ENCODE measurements around the gene HTT. TPM values are rescaled to one million over a fixed set of nuclear protein-coding genes. Genes with fewer than 3 reads are reported as not detected.

The HTT gene
- total RNA-seq, 1 donor from 2014 or later = 242 TPM

GRCh38 chr4:3192188-3192587 lies 117.7 kb downstream of the HTT start:
- Mint-ChIP-seq H3K9me3 (no peaks in the 10 kb centered on the region), H3K27me3 (no peaks in the 10 kb centered on the region), H3K36me3 (ENCODE audit: low read depth) (peaks cover 84% of the 10 kb centered on the region), H3K27ac (no peak overlapping the region), H3K4me1 (no peaks in the 10 kb centered on the region), H3K4me3 (no peak overlapping the region)
- DNase-seq (no peak), ATAC-seq (ENCODE audit: low read depth) (no peak)
- no peak for TF ChIP-seq CTCF (IDR thresholded peaks at IDR 0.05)
- ChIA-PET POLR2A (no interaction called here), CTCF (no interaction called here)
- intact Hi-C loops (cut with micrococcal nuclease) = no loop called here

GRCh38 chr4:3192827-3193226 lies 118.3 kb downstream of the HTT start:
- no peak for DNase-seq
- ChIA-PET POLR2A (no interaction called here), CTCF (no interaction called here)
- H3K4me1 Mint-ChIP-seq = no peaks in the 10 kb centered on the region
- H3K9me3 Mint-ChIP-seq = no peaks in the 10 kb centered on the region
- intact Hi-C loops (cut with micrococcal nuclease) = no loop called here
- H3K27me3 Mint-ChIP-seq = no peaks in the 10 kb centered on the region
- no peak overlapping the region for H3K4me3 Mint-ChIP-seq
- TF ChIP-seq CTCF (IDR thresholded peaks at IDR 0.05) = no peak
- H3K27ac Mint-ChIP-seq = no peak overlapping the region
- ATAC-seq (ENCODE audit: low read depth) = no peak
- peaks cover 84% of the 10 kb centered on the region for H3K36me3 Mint-ChIP-seq (ENCODE audit: low read depth)

DNA sequence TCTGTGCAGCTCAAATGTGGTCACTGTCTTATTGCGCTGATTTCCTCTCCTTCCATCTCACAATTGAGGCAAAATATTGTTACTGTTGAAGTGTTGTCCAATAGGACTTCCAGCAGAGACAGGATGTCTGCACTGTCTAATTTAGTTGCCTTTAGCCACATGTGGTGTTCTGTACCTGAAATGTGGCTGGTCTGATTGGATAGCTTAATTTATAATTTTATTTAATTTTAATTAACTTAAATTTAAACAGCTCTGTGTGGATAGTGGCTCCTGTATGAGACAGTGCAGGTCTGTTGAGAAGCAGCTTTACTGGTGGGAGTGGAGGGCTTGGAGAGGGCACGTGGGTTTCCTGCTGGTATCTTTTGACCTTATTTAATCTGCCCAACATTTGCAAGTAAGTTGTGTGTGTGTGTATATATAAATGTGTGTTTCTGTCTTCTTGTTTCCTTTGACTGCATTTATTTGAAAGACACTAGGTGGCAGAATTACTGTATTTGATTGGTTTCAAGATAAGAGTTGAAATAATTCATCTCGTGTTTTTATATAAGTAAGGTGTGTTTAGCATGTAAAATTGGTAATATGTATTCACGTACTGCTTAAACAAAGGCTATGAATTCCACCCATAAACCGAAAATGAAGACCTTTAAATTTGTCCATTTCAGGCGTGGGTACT lies 119.2 kb downstream of the HTT start:
- no peaks in the 10 kb centered on the region for H3K4me1 Mint-ChIP-seq
- H3K27ac Mint-ChIP-seq = no peak overlapping the region
- no peaks in the 10 kb centered on the region for H3K9me3 Mint-ChIP-seq
- TF ChIP-seq CTCF (IDR thresholded peaks at IDR 0.05) = no peak
- POLR2A ChIA-PET = no interaction called here
- peaks cover 84% of the 10 kb centered on the region for H3K36me3 Mint-ChIP-seq (ENCODE audit: low read depth)
- no peaks in the 10 kb centered on the region for H3K27me3 Mint-ChIP-seq
- DNase-seq (no peak), ATAC-seq (ENCODE audit: low read depth) (no peak)
- CTCF ChIA-PET = interaction anchor here (1.1 to 1.5 kb wide), 3 partner anchors 152 to 287 kb away, joined by 3 to 5 read pairs (median 4); no protein-coding TSS in a partner anchor
- no peak overlapping the region for H3K4me3 Mint-ChIP-seq
- intact Hi-C loops (cut with micrococcal nuclease) = loop anchor here (1.0 kb wide), 1 partner anchor 250 kb away; no protein-coding TSS in a partner anchor

- no peak for DNase-seq
- peaks cover 84% of the 10 kb centered on the region for H3K36me3 Mint-ChIP-seq (ENCODE audit: low read depth)
- CTCF ChIA-PET = no interaction called here
- POLR2A ChIA-PET = no interaction called here
- no peaks in the 10 kb centered on the region for H3K9me3 Mint-ChIP-seq
- ATAC-seq (ENCODE audit: low read depth) = no peak
- TF ChIP-seq CTCF (IDR thresholded peaks at IDR 0.05) = no peak
- peaks cover 4% of the 10 kb centered on the region for H3K4me1 Mint-ChIP-seq
- no peak overlapping the region for H3K27ac Mint-ChIP-seq
- H3K4me3 Mint-ChIP-seq = no peak overlapping the region
- intact Hi-C loops (cut with micrococcal nuclease) = no loop called here
- no peaks in the 10 kb centered on the region for H3K27me3 Mint-ChIP-seq
Observed at GRCh38 chr4:3196670-3197359, 122.3 kb downstream of the HTT start.

- ATAC-seq (ENCODE audit: low read depth) (no peak), DNase-seq (no peak)
- Mint-ChIP-seq H3K27me3 (no peaks in the 10 kb centered on the region), H3K4me3 (no peak overlapping the region), H3K4me1 (peaks cover 11% of the 10 kb centered on the region), H3K9me3 (no peaks in the 10 kb centered on the region), H3K27ac (no peak overlapping the region), H3K36me3 (ENCODE audit: low read depth) (peaks cover 87% of the 10 kb centered on the region)
- ChIA-PET CTCF (no interaction called here), POLR2A (no interaction called here)
- intact Hi-C loops (cut with micrococcal nuclease) = no loop called here
- TF ChIP-seq CTCF (IDR thresholded peaks at IDR 0.05) = no peak
Observed at GRCh38 chr4:3197366-3198105, 123.1 kb downstream of the HTT start.

Data from activated B cell treated with CpG ODN at 0.5 μM for 24 hours (primary cell).